Kidney epithelial cell (primary cell): ENCODE results near the gene LMBR1. TPM values are rescaled to one million over a fixed set of nuclear protein-coding genes. Genes with fewer than 3 reads are reported as not detected.

Source experiments
- DNase-seq: peaks from one replicate; pipeline ENCODE4 v3.0.0-alpha.2; 2010; ENCODE audit warnings: low read depth
- H3K27me3 ChIP-seq: 2 replicates; pipeline ENCODE4 v1.6.0; 2011; ENCODE audit warnings: low read length; ENCODE audit not compliant: control insufficient read depth, insufficient read depth
- H3K36me3 ChIP-seq: 2 replicates; pipeline ENCODE4 v1.5.1; 2011; ENCODE audit warnings: low read length; ENCODE audit not compliant: control insufficient read depth, insufficient read depth
- H3K4me3 ChIP-seq: 2 replicates; pipeline ENCODE4 v1.5.1; 2011; ENCODE audit warnings: low read depth, mild to moderate bottlenecking, control low read depth, low read length
- total RNA-seq: library from RNA; depleted of rRNA; stranded (reverse); fragments of >200 nt; gene quantifications from 2 replicates; pipeline ENCODE4 v1.2.3, GENCODE V29; 2015
- TF ChIP-seq, protein P1 (sequence below): IDR thresholded peaks from 2 replicates; pipeline ENCODE4 v1.5.1; 2011; ENCODE audit warnings: mild to moderate bottlenecking, moderate library complexity, low read length, control low read depth, inconsistent platforms; ENCODE audit not compliant: insufficient read depth, poor library complexity, severe bottlenecking

Gene LMBR1
- total RNA-seq, 1 donor from 2014 or later = 47.3 TPM

DNA sequence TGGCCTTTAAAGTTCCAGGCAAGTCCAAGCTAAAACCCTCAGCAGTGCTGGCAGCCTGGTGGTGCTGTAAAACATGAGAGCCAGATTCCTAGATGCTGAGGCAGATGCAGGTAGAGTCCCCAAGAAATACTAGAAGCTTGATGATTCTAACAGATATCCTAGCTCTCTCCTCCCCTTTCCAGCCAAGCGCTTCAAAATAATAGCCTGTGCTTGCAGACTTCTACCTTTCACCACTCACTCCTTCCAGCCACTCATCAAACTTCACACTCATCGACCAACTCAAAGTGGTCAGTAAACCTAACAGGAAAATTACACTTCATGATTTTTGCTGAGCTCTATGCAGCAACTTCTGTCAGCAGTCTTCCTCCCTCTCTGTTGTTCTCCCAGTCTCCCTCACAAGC is 50.2 kb downstream of the LMBR1 start:
- Histone ChIP-seq H3K4me3 (no peak overlapping the region), H3K27me3 (no peaks in the 10 kb centered on the region), H3K36me3 (no peaks in the 10 kb centered on the region)
- TF ChIP-seq, protein P1, sequence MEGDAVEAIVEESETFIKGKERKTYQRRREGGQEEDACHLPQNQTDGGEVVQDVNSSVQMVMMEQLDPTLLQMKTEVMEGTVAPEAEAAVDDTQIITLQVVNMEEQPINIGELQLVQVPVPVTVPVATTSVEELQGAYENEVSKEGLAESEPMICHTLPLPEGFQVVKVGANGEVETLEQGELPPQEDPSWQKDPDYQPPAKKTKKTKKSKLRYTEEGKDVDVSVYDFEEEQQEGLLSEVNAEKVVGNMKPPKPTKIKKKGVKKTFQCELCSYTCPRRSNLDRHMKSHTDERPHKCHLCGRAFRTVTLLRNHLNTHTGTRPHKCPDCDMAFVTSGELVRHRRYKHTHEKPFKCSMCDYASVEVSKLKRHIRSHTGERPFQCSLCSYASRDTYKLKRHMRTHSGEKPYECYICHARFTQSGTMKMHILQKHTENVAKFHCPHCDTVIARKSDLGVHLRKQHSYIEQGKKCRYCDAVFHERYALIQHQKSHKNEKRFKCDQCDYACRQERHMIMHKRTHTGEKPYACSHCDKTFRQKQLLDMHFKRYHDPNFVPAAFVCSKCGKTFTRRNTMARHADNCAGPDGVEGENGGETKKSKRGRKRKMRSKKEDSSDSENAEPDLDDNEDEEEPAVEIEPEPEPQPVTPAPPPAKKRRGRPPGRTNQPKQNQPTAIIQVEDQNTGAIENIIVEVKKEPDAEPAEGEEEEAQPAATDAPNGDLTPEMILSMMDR = no peak
- DNase-seq = no peak

DNA sequence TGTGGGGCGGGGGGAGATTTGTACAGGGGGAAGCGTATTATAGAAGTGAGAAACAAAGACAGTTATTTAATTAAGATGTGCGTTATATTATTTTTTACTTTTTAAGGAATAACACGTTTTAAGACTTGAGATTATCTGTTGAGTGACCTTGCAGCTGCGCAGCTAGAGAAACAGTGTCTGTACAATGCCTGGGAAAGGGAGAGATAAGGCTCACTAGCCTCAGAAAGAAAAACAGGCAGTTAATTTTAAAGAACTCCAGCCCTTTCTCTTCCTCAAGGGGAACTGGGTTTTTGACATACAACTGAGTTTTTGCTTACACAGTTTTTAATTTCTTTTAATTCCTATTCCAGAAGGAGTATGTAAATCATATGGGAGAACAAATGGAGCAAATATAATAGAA is 50.7 kb downstream of the LMBR1 start:
- no peak for DNase-seq
- Histone ChIP-seq H3K27me3 (no peaks in the 10 kb centered on the region), H3K4me3 (no peak overlapping the region), H3K36me3 (no peaks in the 10 kb centered on the region)
- TF ChIP-seq, protein P1 = no peak

DNA sequence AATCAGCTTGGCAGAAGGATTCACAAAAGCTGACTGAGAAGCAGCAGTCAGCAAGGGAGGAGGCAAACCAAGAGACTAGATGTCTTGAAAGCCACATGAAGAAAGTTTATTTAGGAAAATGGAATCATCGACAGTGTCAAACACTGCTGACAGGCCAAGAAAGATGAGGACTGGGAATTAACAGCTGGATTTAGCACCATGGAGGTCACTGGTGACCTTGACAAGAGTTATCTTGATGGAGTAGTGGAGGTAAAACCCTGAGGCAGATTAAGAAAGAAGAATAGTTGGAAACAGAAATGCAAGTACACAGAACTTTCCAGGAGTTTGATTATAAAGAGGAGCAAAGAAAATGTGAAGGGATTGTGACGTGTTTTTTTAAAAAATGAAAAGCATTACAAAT is 51.5 kb downstream of the LMBR1 start:
- TF ChIP-seq, protein P1 = no peak
- DNase-seq = no peak
- Histone ChIP-seq H3K4me3 (no peak overlapping the region), H3K27me3 (no peaks in the 10 kb centered on the region), H3K36me3 (no peaks in the 10 kb centered on the region)

DNA sequence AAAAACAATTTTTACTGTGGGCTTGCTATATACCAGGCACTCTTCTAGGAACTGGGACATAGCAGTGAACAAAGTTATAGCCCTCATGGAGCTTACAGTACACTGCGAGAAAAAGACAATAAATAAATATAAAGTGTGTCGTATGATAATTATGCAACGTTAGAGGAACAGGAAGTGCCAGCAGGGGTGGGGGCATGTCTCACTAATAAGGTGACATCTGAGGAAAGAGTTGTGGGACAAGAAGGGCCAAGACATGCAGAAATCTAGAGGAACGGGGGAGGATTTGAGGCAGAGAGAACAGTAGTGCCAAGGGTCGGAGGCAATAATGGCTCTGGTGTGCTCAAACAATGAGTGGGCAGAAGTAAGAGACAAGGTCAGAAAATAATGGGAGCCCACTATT is 52.8 kb downstream of the LMBR1 start:
- H3K4me3 ChIP-seq = no peak overlapping the region
- TF ChIP-seq, protein P1 = no peak
- H3K36me3 ChIP-seq = no peaks in the 10 kb centered on the region
- H3K27me3 ChIP-seq = no peaks in the 10 kb centered on the region
- DNase-seq = no peak

DNA sequence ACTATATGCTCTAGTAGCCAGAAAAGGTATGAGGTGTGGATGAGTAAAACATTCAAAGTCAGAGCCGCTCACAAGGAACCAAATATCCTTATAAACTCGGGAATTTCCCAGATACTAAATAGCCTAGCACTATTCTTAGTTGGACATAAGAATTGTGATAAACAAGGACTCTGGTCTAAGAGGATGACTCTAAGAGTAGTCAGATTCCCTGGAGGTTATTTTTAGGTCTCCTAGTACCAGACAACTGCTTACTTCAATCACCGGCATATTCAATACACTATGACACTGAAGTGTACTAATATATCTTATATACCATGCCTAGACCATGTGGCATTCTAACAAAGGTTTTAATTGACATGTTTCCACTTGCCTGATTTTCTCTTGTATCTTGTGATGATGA is 56.5 kb downstream of the LMBR1 start:
- TF ChIP-seq, protein P1 = no peak
- no peak for DNase-seq

DNA sequence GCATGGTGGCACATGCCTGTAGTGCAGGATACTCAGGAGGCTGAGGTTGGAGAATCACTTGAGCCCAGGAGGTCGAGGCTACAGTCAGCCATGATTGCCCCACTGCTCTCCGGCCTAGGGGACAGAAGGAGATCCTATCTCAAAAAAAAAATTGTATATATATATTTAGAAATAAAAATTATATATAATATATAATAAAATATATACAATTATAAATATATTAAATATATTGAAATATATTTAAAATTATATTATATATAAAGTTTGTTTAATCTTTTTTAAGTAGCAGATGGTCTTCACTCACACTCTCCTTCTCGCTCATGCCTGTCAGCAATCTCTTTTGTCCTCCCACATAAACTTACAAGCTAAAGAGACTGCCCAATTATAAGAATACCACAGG is 58.5 kb downstream of the LMBR1 start:
- TF ChIP-seq, protein P1 = no peak
- Histone ChIP-seq H3K27me3 (no peaks in the 10 kb centered on the region), H3K36me3 (no peaks in the 10 kb centered on the region), H3K4me3 (no peak overlapping the region)
- DNase-seq = no peak

More for the DNA sequence above, 56.5 kb downstream of the LMBR1 start:
- Histone ChIP-seq H3K4me3 (no peak overlapping the region), H3K27me3 (no peaks in the 10 kb centered on the region), H3K36me3 (no peaks in the 10 kb centered on the region)
